GM11168 (cell line): ENCODE data around the gene MX2.

Source experiments
- in situ Hi-C: fragments of 300-500 bp; cut with MboI; formaldehyde crosslinking; loops from one replicate; pipeline ENCODE4 v1.12.0; 2022; ENCODE audit warnings: low sequenced_read_pairs; ENCODE audit not compliant: unreplicated experiment

Gene MX2

DNA sequence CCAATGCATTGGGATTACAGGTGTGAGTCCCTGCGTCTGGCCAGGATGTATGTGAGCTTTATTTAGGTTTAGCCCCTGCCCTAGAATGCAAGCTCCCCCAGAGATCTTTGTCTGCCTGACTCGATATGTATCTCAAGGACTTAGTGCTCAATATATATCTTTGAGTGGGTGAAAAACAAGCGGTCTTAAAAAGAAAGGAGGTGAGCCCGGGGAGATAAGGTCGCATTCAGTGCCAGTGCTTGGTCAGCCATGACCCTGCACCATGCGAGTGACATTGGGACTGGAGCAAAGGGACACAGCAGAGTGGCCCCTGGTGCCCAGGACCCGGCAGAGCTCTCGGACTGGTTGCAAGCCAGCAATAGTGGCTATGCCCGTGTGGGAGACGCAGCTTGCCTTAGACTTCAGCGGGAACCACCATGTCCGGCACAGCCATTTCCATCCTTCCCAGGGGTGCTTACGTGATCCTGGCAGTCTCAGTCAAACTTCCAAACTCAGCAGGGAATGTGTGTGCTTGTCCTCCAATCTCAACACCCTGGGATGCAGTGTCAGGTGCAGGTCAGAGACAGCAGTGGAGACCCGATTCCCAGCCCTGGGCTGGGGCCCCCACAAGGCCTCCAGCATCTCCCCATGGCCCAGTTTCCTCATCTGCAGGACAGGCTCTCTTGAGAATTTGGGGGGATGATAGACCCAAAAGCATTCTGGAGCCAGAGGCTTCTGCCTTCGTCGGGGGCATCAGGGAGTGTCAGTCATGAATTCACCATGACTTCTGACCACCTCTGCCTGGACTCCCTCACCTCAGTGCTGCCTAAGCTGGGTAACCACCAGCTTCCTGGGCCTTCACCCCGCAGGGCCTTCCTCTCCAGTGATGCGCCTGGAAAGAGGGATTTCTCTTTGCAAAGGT, 1.8 kb downstream of the MX2 start:
- in situ Hi-C loops = no loop called here

- in situ Hi-C loops = no loop called here
Observed at GRCh38 chr21:41364308-41364707, 2.5 kb downstream of the MX2 start.

DNA sequence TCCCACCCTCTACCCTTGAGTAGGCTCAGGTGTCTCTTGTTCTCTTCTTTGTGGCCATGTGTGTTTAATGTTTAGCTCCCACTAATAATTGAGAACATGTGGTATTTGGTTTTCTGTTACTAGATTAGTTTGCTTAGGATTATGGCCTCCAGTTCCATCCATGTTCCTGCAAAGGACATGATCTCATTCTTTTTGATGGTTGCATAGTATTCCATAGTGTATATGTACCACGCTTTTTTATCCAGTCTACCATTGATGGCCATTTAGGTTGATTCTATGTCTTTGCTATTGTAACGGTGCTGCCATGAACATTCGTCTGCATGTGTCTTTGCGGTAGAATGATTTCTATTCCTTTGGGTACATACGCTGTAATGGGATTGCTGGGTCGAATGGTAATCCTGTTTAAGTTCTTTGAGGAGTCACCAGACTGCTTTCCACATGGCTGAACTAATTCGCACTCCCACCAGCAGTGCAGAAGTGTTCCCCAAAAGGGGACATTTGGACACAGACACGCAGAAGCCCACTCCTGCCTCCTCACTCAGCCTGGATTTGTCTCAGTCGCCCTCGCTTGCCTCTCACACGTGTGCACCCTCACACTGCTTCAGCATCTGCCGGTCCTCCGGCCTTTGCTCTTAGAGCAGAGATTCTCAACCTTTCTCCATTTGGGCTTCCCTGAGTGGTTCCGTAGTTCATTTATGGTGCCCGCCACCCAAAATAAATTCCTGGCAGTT, 3.7 kb downstream of the MX2 start:
- in situ Hi-C loops = no loop called here

GRCh38 chr21:41366522-41367151, 4.8 kb downstream of the MX2 start:
- in situ Hi-C loops = no loop called here

- in situ Hi-C loops = no loop called here
Observed at GRCh38 chr21:41367301-41367944, 5.6 kb downstream of the MX2 start.

- in situ Hi-C loops = no loop called here
Observed at GRCh38 chr21:41367945-41368734, 6.3 kb downstream of the MX2 start.

DNA sequence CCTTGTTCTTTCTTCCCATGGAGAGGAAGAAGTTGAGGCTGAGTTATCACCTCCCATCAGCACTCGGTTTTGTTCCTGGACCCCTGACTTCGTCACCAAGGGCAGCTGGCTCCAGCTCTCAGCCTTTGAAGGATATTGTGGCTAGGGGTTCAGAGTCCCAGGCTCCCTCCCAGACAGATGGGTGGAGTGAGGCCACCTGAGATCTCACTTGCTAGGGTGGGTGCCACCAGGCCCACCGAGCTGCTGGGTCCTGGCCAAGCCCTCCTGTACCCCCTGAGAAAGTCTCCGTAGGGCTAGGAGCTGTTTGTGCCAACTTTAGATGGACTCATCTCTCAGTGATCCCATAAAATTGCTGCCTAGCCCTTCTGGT, 6.9 kb downstream of the MX2 start:
- in situ Hi-C loops = no loop called here

- in situ Hi-C loops = no loop called here
Observed at GRCh38 chr21:41369105-41369919, 7.5 kb downstream of the MX2 start.

GRCh38 chr21:41369920-41370839, 8.4 kb downstream of the MX2 start:
- in situ Hi-C loops = no loop called here

GRCh38 chr21:41370840-41371684, 9.2 kb downstream of the MX2 start:
- in situ Hi-C loops = no loop called here

DNA sequence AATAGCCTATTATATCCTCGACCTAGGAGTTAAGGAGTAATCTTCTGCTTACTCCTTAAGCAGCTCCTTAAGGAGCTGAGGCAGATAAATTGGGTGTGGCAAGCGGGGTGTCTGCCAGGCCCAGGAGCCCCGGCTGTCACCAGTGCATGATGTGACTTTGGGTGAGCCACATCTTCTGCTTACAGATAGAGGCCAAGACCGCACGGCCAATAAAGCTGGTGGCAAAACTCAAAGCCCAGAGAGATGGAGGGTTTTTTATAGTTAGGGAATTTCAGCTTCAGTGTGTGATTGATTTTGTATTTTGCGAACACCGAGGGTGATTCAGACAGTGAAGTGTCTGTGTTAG, 9.8 kb downstream of the MX2 start:
- in situ Hi-C loops = no loop called here

GRCh38 chr21:41373253-41373652, 11.4 kb downstream of the MX2 start:
- in situ Hi-C loops = no loop called here

GRCh38 chr21:41373763-41374162, 11.9 kb downstream of the MX2 start:
- in situ Hi-C loops = no loop called here

- in situ Hi-C loops = no loop called here
Observed at GRCh38 chr21:41374177-41374712, 12.4 kb downstream of the MX2 start.

GRCh38 chr21:41374867-41375533, 13.2 kb downstream of the MX2 start:
- in situ Hi-C loops = no loop called here

DNA sequence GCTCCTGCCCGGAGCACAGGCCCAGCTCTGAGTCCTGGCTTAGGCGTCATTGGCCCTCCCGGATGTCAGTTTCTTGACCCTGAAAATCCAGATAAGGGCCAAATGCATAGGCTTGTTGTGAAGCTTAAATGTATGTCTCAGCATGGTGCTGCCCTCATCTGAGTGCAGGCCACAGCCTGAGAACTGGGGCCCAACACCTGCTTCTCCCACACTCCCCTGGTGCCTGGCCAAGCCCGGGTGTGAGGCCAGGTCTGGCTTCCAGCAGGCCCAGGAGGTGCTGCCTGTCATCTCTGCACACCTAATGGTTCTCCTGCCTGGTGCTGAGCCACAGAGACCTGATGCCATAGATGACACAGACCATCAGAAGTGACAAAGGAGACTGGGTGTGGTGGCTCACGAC, 14.0 kb downstream of the MX2 start:
- in situ Hi-C loops = no loop called here
